HG02973 (cell line): ENCODE measurements around the gene NR1I3.
A peak's percentile ranks its signal among the peaks of the same experiment; 100 is the strongest.
"Not testable (repeated sequence)": the region's sequence is repeated elsewhere in the genome, so short reads cannot be mapped to it uniquely, and the experiment has no call there.

Source experiments
- ATAC-seq: cut with Tn5 transposase; IDR thresholded peaks from one replicate; pipeline ENCODE4 v1.9.1; 2021; ENCODE audit warnings: moderate library complexity; ENCODE audit not compliant: unreplicated experiment

NR1I3 gene

GRCh38 chr1:161250829-161251228, 12.8 kb upstream of the NR1I3 start:
- ATAC-seq = no peak

DNA sequence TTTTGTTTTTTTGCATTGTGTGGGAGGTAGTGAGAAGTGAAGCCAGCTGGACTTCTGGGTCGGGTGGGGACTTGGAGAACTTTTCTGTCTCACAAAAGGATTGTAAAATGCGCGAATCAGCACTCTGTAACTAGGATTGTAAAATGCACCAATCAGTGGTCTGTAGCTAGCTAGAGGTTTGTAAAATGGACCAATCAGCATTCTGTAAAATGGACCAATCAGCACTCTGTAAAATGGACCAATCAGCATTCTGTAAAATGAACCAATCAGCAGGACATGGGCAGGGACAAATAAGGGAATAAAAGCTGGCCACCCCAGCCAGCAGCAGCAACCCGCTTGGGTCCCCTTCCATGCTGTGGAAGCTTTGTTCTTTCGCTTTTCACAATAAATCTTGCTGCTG, 12.1 kb upstream of the NR1I3 start:
- ATAC-seq = not testable (repeated sequence)

- no peak for ATAC-seq
These were observed 6.9 kb upstream of the NR1I3 start for GRCh38 chr1:161244888-161245287.

- ATAC-seq = no peak
These were observed 4.3 kb upstream of the NR1I3 start for GRCh38 chr1:161242313-161242712.

DNA sequence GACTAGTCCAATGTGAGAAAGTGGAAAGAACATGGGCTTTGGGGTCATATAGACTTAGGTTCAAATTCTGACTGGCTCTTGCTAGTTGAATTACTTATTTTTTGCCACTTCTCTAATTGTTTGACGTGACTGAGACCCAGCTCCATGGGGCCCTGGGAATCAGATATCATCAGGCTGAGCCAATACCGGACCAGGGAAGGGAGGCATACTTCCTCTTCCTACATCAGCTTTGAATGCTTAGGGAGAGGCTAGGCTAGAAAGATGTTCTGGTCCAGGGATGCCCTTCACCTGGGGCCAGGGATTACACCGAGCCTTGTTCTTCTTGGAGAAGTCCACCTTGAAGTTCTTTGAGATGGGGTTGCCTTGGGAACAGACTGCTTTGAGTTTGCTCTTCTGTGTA, 3.7 kb upstream of the NR1I3 start:
- ATAC-seq = no peak

DNA sequence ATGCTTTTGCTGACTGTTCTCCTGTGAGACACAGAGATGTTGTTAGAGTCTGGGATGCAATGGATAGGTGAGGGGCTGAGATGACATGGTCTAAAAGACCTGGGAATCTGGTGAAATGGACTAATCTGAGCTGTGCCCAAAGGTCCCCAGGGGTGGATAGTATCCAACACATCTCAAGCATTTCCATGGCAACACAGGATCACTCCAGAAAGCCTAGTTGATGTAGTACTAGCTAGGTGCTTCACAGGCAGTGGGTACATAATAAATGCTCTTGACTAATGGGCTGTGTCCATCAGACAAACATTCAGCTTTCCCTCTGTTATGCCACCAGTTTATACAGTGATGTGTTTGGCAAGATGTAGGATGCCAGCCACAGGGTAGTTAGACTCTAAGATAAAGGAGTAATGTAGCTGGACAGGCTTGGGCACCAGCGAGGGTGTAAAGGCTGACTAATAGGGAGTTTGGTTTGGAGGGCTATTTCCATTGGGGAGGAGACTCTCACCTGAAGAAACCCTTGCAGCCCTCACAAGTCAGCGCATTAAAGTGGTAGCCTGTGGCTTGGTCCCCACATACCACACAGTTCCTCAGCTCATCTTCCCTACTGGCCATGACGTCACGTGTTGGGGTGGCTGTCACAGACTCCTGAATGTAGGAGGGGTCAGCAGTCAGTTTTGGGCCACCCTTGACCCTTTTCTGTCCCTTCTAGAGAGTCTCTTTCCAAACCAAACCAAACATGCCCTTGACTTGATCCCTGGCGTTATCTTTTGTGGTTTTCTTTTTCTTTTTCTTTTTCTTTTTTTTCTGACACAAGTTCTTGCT, 1.8 kb downstream of the NR1I3 start:
- no peak for ATAC-seq

DNA sequence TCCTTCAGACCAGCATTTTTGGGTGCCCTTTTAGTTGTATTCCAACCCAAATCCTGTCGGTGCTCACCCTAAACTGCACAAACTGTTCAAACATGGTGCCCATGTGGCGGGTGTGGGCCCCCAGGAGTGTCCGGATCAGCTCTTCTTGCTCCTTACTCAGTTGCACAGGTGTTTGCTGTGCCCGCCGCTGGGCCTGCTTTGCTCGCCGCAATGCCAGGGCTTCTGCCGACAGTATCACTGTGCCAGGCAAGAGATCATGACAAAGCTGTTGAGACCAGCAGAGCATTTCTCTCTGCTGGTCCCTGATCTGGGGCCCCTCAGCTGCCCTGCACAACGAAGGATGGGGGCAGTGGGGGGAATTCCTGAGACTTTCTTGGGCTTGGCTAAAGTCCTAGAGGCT, 4.9 kb downstream of the NR1I3 start:
- no peak for ATAC-seq

GRCh38 chr1:161230762-161231161, 7.2 kb downstream of the NR1I3 start:
- ATAC-seq = no peak

DNA sequence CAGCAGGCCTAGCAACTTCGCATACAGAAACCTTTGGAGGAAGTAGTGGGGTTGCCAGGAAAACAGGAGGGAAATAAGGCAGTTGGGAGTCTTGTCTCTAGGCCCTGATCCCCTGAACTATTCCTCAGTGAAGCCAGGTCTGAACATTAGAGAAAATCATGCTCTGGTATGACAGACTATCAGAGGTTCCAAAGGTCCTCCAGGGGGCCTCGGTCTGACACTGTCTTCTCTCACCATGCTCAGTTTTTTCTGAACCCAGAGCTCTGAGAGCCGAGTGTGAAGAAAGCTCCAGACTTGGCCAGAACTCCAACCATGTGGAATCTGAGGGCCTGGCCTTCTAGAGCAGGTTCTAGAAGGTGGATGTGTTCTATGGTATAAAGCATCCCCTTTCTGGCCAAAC, 8.1 kb downstream of the NR1I3 start:
- no peak for ATAC-seq

- ATAC-seq = no peak
These were observed 10.0 kb downstream of the NR1I3 start for GRCh38 chr1:161228032-161228431.

DNA sequence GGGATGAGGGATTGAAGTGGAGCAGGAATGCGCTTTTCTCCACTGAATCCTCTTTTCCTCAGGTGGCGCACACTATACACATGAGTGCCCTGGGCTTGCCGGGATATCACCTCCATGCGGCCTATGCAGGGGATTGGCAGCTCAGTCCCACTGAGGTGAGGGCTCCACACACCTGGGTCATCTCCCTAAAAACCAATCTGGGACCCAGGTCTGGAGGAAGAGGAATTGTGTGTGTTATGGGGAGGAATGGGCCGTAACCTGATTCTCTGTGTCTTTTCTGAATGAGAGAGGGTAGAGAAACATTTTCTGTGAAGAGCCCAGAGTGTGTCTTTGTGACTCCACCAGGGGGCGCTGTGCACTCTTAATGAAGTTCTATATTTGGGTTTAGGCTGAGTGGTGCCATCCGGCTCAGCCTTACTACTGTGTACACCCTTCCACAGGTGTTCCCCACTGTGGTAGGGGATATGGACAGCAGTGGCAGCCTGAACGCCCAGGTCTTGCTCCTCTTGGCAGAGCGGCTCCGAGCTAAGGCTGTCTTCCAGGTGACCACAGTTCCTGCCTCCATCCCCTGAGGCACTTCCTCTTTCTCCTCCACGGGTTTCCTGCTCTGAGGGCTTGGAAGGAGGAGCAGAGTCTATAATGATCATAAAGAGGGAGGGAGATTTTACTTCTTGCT, 10.7 kb downstream of the NR1I3 start:
- ATAC-seq = peak; percentile 30

DNA sequence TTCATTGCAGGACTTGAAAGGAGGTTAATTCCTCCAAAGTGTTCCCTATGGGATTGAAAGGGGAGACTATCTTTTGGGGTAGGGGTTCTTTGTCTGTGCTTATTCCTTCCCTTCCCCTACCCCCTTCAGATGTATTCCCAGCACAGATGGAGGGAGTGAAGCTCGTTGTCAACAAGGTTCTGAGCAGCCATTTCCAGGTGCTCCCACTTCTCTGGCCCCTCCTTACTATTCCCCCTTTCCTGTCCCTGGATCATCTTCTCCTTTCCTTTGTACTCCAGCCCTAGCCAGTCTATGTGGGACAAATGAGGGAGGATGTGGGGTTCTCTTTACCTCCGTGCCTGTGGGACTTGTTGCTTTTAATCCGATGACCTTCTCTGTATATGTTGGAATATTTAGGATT, 11.2 kb downstream of the NR1I3 start:
- ATAC-seq = no peak

DNA sequence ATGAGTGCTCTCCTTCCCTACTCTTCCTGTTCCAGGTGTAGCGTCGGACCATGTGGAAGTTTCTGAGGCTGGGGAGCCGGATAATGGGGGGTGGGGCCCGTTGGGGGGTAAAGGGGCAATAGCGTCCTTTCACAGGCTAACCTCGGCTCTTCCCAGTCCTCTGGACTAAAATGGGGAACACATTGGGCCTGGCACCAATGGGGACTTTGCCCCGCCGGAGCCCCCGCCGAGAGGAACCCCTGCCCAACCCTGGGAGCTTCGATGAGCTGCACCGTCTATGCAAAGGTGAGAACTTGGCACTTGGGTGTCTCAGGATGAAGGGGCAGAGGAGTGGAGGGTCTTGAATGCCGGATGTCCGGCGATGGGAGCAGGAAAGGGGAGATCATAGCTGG, 11.7 kb downstream of the NR1I3 start:
- no peak for ATAC-seq

- ATAC-seq = peak; percentile 86
These were observed 12.3 kb downstream of the NR1I3 start, which contains the start of gene TOMM40L for GRCh38 chr1:161225534-161226319. TOMM40L (plus strand) TSS chr1:161226060; CDS start chr1:161226490, 430 bp downstream.

- no peak for ATAC-seq
These were observed 12.8 kb downstream of the NR1I3 start for GRCh38 chr1:161225178-161225533.

DNA sequence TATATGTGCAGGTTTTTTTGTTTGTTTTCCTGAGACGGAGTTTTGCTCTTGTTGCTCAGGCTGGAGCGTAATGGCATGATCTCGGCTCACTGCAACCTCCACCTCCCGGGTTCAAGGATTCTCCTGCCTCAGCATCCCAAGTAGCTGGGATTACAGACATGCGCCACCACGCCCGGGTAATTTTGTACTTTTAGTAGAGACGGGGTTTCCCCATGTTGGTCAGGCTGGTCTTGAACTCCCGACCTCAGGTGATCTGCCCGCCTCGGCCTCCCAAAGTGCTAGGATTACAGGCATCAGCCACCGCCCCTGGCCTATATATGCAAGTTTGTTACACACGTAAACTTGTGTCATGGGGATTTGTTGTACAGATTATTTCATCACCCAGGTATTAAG, 13.3 kb downstream of the NR1I3 start:
- not testable (repeated sequence) for ATAC-seq

DNA sequence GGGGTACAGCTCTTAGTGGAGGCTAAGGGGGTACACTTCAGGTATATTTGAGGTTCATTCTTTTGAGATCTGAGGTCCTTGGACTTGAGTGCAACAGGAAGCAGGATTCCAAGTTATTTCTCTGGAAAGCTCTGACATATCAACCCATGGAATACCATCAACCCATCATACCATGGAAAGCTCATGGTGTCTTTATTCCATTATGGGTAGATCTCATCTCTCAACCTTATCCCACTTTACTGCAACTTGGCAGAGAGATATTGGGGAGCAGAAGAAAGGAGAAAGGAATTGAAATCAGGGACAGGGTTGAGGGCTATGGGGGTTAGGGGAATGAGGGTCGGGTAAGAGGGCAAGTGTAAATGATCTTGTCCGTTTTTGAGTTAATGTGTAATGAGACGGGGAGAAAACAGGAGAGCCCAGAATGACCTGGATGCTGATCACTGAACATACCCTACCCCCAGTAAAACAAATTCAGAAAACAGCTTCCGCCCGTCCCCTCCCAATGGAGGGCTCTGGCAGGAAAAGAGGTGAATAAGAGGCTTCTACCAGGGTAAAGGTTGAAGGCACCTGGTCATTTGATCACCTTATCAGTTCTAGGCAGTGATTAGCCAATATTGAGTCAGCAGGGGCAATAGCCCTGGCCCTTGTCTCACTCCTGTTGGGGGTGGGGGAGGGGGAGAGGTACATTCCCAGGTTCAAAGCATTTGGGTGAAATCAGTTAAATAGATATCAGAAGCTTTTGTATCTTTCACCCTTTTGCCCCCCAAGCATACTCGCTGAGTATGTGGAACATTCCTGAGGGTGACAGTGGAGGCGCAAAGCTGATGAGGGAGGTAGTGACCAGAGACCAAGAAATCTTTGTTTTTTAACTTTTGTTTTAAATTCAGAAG, 14.0 kb downstream of the NR1I3 start:
- ATAC-seq = no peak

GRCh38 chr1:161222175-161223019, 15.6 kb downstream of the NR1I3 start:
- ATAC-seq = no peak

- ATAC-seq = no peak
These were observed 18.0 kb downstream of the NR1I3 start for GRCh38 chr1:161220002-161220401.
